ENCODE results near the gene DDX5. TPM values are rescaled to one million over a fixed set of nuclear protein-coding genes. Genes with fewer than 3 reads are reported as not detected.
A peak's percentile ranks its signal among the peaks of the same experiment; 100 is the strongest.

DDX5 gene
- total RNA-seq, 1 donor from 2014 or later: 333 TPM

DNA sequence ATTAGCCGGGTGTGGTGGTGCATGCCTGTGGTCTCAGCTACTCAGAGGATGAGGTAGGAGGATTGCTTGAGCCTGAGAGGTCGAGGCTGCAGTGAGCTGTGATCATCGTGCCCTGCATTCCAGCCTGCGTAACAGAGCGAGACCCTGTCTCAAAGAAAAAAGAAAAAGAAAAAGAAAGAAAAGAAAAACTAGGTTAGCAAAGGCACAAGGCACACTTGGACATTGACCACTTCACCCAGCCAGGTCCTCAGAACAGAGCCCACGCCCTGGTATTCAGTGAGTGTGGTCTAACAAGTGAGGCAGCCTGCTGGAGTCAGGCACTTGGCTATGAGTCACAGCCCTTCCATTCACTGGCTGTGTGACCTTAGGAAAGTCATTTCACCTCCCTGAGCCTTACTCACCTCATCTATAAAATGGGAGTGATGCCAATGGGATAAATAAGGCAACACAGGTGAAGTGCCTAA is 46.8 kb downstream of the DDX5 start:
- intact Hi-C loops (cut with micrococcal nuclease): no loop called here
- ATAC-seq (no peak), DNase-seq (no peak)

DNA sequence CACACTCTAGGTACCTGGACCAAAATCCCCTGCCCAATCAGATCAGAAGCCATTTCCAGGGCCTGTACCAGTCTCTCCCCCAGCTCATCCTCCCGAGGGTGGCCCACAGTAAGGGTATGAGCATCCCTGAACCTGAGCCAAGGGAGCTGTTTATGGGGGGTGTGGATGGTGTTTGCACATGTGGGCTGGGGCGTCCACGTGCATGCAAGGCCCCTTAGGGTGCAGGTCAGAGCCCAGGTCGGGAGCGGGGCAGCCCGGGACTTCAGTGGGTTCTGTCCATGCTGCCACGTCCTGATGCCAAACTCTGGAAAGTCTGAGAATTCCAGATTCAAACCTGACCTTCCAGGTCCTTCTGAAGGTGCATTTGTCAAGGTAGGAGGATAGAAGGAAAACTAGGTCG is 47.3 kb downstream of the DDX5 start:
- intact Hi-C loops (cut with micrococcal nuclease): no loop called here
- DNase-seq (no peak), ATAC-seq (no peak)

DNA sequence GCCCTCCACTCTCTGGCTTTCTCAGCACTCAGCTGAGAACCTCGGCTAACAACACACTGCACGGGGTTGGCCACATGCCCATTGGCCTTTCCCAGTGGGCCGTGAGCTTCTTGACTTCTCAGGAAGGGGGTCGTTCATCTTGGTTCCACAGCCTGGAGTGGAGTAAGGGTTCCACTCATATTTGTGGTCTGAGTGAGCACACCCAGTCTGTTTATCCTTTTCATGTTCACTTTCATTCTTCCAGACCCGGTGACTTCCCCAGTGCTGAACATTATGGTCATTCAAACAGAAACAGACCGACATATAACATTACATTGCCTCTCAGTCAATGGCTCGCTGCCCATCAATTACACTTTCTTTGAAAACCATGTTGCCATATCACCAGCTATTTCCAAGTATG is 48.9 kb downstream of the DDX5 start:
- no peak for DNase-seq
- intact Hi-C loops (cut with micrococcal nuclease): no loop called here
- no peak for ATAC-seq

DNA sequence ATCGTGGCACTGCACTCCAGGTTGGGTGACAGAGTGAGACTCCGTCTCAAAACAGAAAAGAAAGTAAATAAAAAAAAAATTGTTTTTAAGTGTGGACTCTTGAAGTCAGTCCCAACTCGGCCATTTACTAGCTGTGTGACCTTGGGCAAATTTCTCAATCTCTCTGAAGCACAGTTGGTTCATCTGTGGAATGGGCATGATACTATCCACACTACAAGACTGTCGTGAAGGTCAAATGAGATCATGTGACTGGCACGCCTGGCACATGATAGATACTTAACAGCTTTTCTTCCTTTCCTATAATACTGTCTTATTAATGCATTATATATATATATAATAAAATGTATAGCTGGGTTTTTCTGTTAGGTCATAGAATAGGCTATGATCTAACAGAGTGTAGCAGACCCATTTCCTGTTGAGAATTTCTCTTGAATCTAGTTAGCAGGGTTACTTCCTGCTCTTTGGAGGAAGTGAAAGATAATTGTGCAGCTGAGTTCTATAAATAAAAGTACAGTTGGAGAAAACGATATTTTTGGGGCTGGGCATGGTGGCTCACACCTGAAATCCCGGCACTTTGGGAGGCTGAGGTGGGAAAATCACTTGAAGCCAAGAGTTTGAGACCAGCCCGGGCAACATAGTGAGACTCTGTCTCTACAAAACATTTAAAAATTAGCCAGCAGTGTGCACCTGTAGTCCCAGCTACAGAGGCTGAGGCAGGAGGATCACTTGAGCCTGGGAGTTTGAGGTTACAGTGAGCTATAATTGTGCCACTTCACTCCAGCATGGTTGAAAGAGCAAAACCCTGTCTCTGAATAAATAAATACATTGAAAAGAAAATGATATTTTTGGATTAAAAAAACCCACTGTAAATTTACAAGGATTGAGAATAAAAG is 49.9 kb downstream of the DDX5 start:
- intact Hi-C loops (cut with micrococcal nuclease): no loop called here
- DNase-seq (no peak), ATAC-seq (no peak)

DNA sequence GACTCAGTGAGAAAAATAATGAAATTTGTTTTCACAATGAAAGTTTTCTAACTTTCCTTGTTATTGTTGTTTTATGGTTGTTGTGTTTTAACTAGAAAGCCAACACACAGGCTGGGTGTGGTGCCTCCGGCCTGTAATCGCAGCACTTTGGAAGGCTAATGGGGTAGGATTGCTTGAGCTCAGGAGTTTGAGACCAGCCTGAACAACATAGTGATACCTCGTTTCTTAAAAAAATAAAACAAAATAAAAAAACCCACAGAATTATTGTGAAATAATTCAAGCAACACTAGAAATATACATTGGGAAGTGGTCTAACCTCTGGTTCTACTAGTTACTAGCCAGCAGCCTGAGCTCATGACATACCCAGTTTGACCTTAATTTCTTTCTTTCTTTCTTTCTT is 56.5 kb downstream of the DDX5 start:
- ATAC-seq (peak; percentile 53), DNase-seq (no peak)
- intact Hi-C loops (cut with micrococcal nuclease): no loop called here

DNA sequence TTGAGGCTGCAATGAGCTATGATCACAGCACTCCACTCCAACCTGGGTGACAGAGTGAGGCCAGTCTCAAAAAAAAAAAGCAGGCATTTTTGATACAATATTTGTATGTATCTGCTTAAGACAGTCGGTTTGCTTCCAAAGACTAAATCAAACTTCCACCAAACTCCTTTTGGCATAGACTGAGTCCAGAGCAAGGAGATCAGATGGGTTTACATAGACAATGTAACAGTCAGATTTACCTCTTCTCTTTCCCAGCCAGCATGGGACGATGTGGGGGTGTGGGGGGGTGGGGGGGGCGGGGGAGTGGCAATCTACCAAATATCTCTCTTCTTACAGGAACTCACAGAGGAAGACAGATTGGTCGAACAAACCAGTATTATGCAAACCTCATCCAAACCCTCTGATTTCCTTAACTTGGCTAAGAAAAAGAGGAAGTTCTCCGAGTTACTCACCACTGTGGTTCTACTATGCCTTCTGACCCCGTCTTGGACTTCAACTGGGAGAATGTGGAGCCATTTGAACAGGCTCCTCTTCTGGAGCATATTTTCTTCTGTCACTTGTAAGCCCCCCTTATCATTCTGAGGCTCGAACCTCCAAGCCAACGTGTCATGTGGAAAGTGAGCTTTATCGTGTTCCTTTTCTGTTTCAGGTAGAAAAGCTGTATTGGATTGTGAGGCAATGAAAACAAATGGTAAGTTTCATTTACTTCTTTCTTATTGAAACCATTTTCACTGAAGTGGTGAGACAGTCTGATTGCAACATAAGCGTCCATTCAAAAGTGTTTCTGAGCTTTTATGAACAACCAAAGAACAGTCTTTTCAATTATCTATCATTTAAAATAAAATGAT is 57.2 kb downstream of the DDX5 start, which contains the start of gene MILR1:
Gene MILR1 (plus strand): TSS at position 451 of the 848 bp plus-strand sequence. CDS start 54 bp downstream, at position 505.
- DNase-seq (no peak), ATAC-seq (peak; percentile 98)
- intact Hi-C loops (cut with micrococcal nuclease): no loop called here

Small RNA genes lying within 50 kb of the gene (microRNA-seq; reads per million reads assigned to microRNA genes)
- gene MIR3064 (ENCODE audit: borderline number of aligned reads) (not detected), gene MIR5047 (ENCODE audit: borderline number of aligned reads) (not detected)

Other genes with a start within 250 kb of the DDX5 start
- gene TEX2, start 243.0 kb downstream of the DDX5 start, total RNA-seq: 55.4 TPM
- 112 TPM for gene PECAM1, start 115.4 kb downstream of the DDX5 start, total RNA-seq
- gene MILR1, start 57.2 kb downstream of the DDX5 start, total RNA-seq: 3.4 TPM
- gene POLG2, start 9.2 kb downstream of the DDX5 start, total RNA-seq: 5.9 TPM
- 11.1 TPM for gene CEP95, start 688 bp upstream of the DDX5 start, total RNA-seq
- gene SMURF2, start 156.0 kb upstream of the DDX5 start, total RNA-seq: 11.6 TPM

All from left ventricle myocardium superior (tissue), 1 donor.